ENCODE results near the gene NR3C2.

NR3C2 gene

DNA sequence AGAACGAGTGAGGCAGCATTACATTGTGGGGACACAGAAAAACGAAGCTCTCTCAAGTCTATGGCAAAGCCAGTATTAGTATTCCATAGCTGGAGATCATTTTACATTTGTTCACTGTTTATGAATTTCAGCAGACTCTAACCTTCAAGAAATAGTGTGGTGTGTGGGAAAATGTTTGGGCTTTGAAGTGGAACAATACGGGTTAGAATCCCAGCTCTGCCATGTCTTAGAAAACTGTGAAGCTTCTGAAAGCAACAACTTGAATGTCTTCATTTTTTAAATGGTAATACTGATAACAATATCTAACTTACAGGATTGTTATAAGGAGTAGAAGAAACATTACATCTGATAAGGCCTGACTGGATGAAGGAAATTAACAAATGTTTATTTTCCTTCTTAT, 217.7 kb downstream of the NR3C2 start:
- TF ChIP-seq, protein P1, sequence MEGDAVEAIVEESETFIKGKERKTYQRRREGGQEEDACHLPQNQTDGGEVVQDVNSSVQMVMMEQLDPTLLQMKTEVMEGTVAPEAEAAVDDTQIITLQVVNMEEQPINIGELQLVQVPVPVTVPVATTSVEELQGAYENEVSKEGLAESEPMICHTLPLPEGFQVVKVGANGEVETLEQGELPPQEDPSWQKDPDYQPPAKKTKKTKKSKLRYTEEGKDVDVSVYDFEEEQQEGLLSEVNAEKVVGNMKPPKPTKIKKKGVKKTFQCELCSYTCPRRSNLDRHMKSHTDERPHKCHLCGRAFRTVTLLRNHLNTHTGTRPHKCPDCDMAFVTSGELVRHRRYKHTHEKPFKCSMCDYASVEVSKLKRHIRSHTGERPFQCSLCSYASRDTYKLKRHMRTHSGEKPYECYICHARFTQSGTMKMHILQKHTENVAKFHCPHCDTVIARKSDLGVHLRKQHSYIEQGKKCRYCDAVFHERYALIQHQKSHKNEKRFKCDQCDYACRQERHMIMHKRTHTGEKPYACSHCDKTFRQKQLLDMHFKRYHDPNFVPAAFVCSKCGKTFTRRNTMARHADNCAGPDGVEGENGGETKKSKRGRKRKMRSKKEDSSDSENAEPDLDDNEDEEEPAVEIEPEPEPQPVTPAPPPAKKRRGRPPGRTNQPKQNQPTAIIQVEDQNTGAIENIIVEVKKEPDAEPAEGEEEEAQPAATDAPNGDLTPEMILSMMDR (conservative IDR thresholded peaks at IDR 0.05; ENCODE audit: low read depth, low read length): no peak
- DNase-seq (ENCODE audit: low read depth): no peak
- no peak overlapping the region for H3K4me3 ChIP-seq (ENCODE audit: low read length)

DNA sequence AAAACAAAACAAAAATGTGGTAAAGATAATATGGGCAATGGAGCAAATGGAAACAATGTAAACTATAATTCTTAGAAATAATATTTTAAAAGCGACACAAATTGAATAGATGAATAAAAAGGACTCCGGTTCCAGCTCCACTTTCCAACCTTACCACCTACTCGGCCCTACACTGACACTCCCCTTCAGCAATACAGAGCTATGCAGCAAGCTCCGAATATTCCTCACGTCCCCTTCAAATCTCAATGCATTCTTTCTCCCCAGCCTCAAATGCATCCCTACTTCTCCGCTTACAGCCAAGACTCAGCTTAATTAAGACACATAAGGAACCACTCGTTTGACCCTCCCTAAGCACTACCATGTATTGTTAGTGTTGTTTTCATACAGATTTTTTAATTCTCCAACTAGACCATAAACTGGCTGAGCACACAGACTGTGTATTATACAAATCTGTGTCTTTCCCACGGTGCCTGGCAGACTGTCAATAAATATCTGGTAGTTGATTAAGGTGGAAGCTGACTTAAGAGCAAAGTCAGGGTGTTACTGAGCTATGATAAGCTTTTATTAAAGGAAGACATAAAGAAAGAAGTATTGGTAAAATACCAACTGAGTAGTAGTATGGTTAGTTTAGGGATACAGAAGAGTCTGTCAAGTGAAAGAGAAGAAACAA, 219.1 kb downstream of the NR3C2 start:
- TF ChIP-seq, protein P1 (conservative IDR thresholded peaks at IDR 0.05; ENCODE audit: low read depth, low read length): no peak
- no peak overlapping the region for H3K4me3 ChIP-seq (ENCODE audit: low read length)
- DNase-seq (ENCODE audit: low read depth): no peak

DNA sequence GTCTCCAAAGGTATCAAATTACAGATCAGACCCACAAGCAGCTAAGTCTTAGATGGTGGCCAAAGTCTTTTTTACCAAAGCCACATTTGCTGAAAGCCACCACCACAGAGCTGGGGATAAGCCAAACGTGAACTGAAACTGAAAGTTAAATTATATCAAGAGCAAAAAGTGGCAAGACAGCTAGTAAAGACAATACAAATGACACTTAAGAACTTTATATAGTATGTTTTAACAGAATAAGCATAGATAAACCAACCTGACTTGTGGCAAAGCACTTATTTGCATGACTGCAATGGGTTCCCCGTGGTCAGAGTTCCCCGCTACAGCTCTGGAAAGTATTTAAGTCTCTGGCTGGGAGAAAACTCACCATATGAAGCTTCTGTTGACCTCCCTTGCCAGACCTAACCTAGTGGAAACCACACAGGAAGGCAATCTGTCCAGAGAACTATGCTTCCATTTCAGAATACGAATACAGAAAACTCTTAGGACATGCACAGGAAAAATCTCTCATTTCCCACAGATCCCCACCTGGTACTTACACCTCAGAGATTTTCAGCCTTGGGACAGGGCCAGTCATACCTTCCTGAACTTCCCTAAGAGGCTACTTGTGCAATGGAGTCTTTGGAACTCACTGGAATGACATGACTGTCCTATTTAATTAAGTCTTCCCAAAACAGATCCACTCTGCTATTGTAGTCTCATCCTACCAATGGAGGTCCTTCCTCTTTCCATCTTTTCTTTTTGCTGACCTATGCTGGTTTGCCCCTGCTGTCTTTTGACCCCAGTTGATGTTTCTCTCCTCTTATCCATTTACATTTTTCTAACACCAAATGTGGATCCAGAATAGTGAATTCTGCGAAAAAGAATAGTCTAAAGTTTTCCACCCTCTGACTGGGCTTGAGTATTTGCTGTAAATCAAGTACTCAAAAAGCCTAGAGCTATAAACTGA, 225.1 kb downstream of the NR3C2 start:
- no peak overlapping the region for H3K4me3 ChIP-seq (ENCODE audit: low read length)
- TF ChIP-seq, protein P1 (conservative IDR thresholded peaks at IDR 0.05; ENCODE audit: low read depth, low read length): no peak
- no peak for DNase-seq (ENCODE audit: low read depth)

DNA sequence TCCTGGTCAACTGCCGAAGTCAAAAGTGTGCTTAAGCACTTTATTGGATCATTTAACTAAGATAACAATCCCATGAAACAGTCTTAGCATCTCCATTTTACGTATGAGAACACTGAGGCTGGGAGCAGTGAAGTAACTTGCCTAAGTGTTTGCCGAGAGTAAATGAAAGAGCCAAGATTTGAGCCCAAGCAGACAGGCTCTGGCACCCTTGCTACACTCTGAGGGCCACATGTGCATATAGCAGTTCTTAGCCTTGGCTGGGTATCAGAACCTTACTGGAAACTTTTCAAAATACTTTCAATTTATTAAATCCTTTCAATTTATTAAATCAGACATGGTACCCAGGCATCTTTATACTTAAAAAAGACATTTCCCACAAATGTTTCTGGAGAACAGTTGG, 225.9 kb downstream of the NR3C2 start:
- TF ChIP-seq, protein P1 (conservative IDR thresholded peaks at IDR 0.05; ENCODE audit: low read depth, low read length): no peak
- no peak for DNase-seq (ENCODE audit: low read depth)
- no peak overlapping the region for H3K4me3 ChIP-seq (ENCODE audit: low read length)

DNA sequence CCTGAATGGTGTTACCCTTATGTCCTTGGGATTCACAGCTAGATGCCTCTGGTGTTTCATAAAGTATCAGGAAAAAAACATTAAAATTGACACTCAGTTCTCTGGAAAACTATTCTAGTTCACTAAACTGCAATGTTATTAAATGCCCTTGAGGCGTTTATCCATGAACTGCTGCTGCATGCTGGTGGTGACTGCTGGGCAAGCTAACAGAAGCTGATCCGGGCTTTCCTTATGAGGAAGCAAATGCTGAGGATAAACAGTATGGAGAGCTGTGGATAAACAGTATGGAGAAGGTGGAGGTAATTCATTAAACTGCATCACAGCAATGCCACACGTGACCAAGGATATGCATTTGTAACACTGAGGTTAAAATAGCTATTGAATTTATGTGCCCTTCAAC, 227.0 kb downstream of the NR3C2 start:
- TF ChIP-seq, protein P1 (conservative IDR thresholded peaks at IDR 0.05; ENCODE audit: low read depth, low read length): no peak
- no peak for DNase-seq (ENCODE audit: low read depth)
- H3K4me3 ChIP-seq (ENCODE audit: low read length): no peak overlapping the region

DNA sequence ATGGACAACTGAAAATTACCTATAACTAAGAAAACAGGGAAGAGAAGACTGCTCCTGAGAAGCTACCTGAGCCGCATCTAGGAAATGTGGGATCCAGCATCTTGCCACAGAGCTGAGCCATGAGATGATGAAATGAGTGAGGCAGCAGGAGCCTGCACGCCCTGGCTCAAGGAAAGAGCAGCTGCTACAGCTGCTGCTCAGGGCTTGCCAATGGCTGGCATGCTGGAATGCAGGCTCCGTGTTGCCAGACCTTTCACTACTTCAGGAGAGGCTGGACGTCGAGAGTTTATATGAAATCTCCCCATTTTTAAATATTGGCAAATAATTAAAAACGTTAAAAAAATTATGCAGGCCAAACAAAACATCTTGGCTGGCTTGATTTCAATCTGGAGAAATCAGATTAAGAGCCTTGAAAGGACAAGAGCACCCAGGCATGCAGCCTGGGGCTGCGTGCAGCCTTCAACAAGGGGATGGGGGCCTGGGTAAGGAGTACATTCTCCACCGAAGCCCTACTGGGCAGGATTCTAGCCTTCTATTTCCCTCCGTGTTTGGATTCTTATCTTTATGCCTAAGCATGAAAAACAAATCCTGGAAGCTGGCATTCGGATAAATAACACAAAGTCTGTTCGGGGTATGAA, 227.6 kb downstream of the NR3C2 start:
- DNase-seq (ENCODE audit: low read depth): no peak
- no peak overlapping the region for H3K4me3 ChIP-seq (ENCODE audit: low read length)
- TF ChIP-seq, protein P1 (conservative IDR thresholded peaks at IDR 0.05; ENCODE audit: low read depth, low read length): no peak
